K562 (cell line): ENCODE measurements around the gene NT5C1B. TPM values are rescaled to one million over a fixed set of nuclear protein-coding genes. Genes with fewer than 3 reads are reported as not detected.
A peak's percentile ranks its signal among the peaks of the same experiment; 100 is the strongest.

ENCODE experiments used
- ARHGAP35 ChIP-seq: fragments of 450-650 bp; IDR thresholded peaks from 2 replicates; pipeline ENCODE4 v1.6.1; 2018; ENCODE audit not compliant: partially characterized antibody
- ATF3 ChIP-seq, 2 experiments: fragments of 450-650 bp in 1 of 2; sonication (generic) in 1 of 2; formaldehyde crosslinking in 1 of 2; IDR thresholded peaks in 1 of 2; conservative IDR thresholded peaks in 1 of 2; 2 replicates each; pipeline versions ENCODE4 v1.6.1 to v1.8.1; 2016 to 2023; ENCODE audit warnings: mild to moderate bottlenecking in 2 of 2, moderate library complexity in 2 of 2, inconsistent platforms in 1 of 2, missing genetic modification reagents in 1 of 2
- CBFB ChIP-seq: sonication (generic); formaldehyde crosslinking; IDR thresholded peaks from 2 replicates; pipeline ENCODE4 v1.4.0; 2020; ENCODE audit warnings: mild to moderate bottlenecking, missing genetic modification reagents
- E2F3 ChIP-seq: fragments of 250-450 bp; sonication (Bioruptor Pico); IDR thresholded peaks from 2 replicates; pipeline ENCODE4 v1.4.0; 2020; ENCODE audit warnings: mild to moderate bottlenecking
- EWSR1 ChIP-seq: fragments of 450-650 bp; IDR thresholded peaks from 2 replicates; pipeline ENCODE4 v1.6.1; 2018; ENCODE audit warnings: borderline replicate concordance, mild to moderate bottlenecking, low read depth, moderate library complexity; ENCODE audit not compliant: partially characterized antibody
- GTF3C2 ChIP-seq: IDR thresholded peaks from 3 replicates; pipeline ENCODE4 v1.6.1; 2011; ENCODE audit warnings: borderline replicate concordance, mild to moderate bottlenecking, moderate library complexity; ENCODE audit not compliant: insufficient read length; ENCODE audit errors: extremely low read depth
- HDAC2 ChIP-seq: fragments of 450-650 bp; IDR thresholded peaks from 2 replicates; pipeline ENCODE4 v1.6.1; 2016; ENCODE audit warnings: mild to moderate bottlenecking
- MTA3 ChIP-seq: fragments of 450-650 bp; formaldehyde crosslinking; IDR thresholded peaks from 2 replicates; pipeline ENCODE4 v1.6.1; 2017; ENCODE audit warnings: mild to moderate bottlenecking, borderline replicate concordance
- NFIC ChIP-seq: fragments of 450-650 bp; IDR thresholded peaks from 2 replicates; pipeline ENCODE4 v1.6.1; 2017; ENCODE audit warnings: mild to moderate bottlenecking, inconsistent platforms
- PRPF4 ChIP-seq: fragments of 200-400 bp; formaldehyde crosslinking; IDR thresholded peaks from one replicate; pipeline ENCODE4 v1.6.1; 2017; ENCODE audit warnings: low read length, low read depth, mild to moderate bottlenecking; ENCODE audit not compliant: insufficient read depth, poor library complexity, severe bottlenecking
- RBM25 ChIP-seq: fragments of 200-400 bp; formaldehyde crosslinking; IDR thresholded peaks from 2 replicates; pipeline ENCODE4 v1.6.1; 2018; ENCODE audit warnings: low read length, low read depth, moderate library complexity; ENCODE audit not compliant: severe bottlenecking
- RFX5 ChIP-seq: IDR thresholded peaks from 2 replicates; pipeline ENCODE4 v1.6.1; 2011; ENCODE audit warnings: low read depth, mild to moderate bottlenecking, improper control_type of control experiment, low read length
- RUNX1 ChIP-seq: sonication (generic); IDR thresholded peaks from 2 replicates; pipeline ENCODE4 v1.6.1; 2016; ENCODE audit warnings: antibody characterized with exemption, low read depth
- SRSF9 ChIP-seq: fragments of 200-400 bp; formaldehyde crosslinking; IDR thresholded peaks from 2 replicates; pipeline ENCODE4 v1.6.1; 2017; ENCODE audit warnings: low read depth, low read length, borderline replicate concordance
- THAP12 ChIP-seq: fragments of 250-450 bp; sonication (Bioruptor Pico); IDR thresholded peaks from 2 replicates; pipeline ENCODE4 v1.9.0; 2021; ENCODE audit warnings: mild to moderate bottlenecking, inconsistent platforms
- ZBTB8A ChIP-seq: fragments of 450-650 bp; IDR thresholded peaks from 2 replicates; pipeline ENCODE4 v1.6.1; 2018; ENCODE audit warnings: mild to moderate bottlenecking, moderate library complexity; ENCODE audit not compliant: partially characterized antibody
- ZNF146 ChIP-seq: IDR thresholded peaks from one replicate; pipeline ENCODE4 v1.6.1; 2018; ENCODE audit warnings: missing compliant biosample characterization; ENCODE audit not compliant: unreplicated experiment
- ZNF175 ChIP-seq: fragments of 200-800 bp; sonication (Bioruptor generic); IDR thresholded peaks from 2 replicates; pipeline ENCODE4 v1.6.1; 2016; ENCODE audit warnings: low read depth, mild to moderate bottlenecking, missing genetic modification characterization, missing compliant biosample characterization
- ZNF24 ChIP-seq: fragments of 450-650 bp; IDR thresholded peaks from 2 replicates; pipeline ENCODE4 v1.6.1; 2016
- ZNF512 ChIP-seq: IDR thresholded peaks from 2 replicates; pipeline ENCODE4 v1.6.1; 2016; ENCODE audit warnings: missing genetic modification characterization, missing compliant biosample characterization
- polyA plus RNA-seq, 8 experiments: library from polyadenylated mRNA; depleted of rRNA in 4 of 8; stranded (reverse) in 5 of 8; unstranded in 3 of 8; fragments of >200 nt; fragmentation: Nextera tagmentation in 2 of 8; fragmentation: Illumina TruSeq in 1 of 8; extraction: Ambion mirVana in 2 of 8; extraction: Trizol in 1 of 8; gene quantifications; 2 replicates each; pipeline versions ENCODE4 v1.2.1 to v1.2.3, GENCODE V29; 2011 to 2014; ENCODE audit warnings: inconsistent platforms in 1 of 8, missing spikeins in 1 of 8
- total RNA-seq, 7 experiments: library from RNA; depleted of rRNA in 6 of 7; stranded (reverse); fragments of >200 nt in 6 of 7; fragmentation: Illumina TruSeq in 2 of 7; extraction: Trizol in 2 of 7; gene quantifications; 2 replicates each; pipeline versions ENCODE4 v1.2.1 to v1.2.3, GENCODE V29; 2011 to 2021; ENCODE audit warnings: low replicate concordance in 1 of 7

The NT5C1B gene
- total and polyA plus RNA-seq, 9 of the 15 experiments (the other 6 are each of a cell fraction or from before 2014, with no cell fraction given), result 0.07 TPM; not detected in 8

GRCh38 chr2:18560031-18560796 is 29.2 kb downstream of the NT5C1B start, which contains the start of gene RDH14 (continued):
- TF ChIP-seq THAP12 (CRISPR knock-in tag) (peak; percentile 63; the same call in 1 of the 2 replicates), ZNF24 (0 out of 2 replicates have a peak, but pooled peaks have one; percentile 15), MTA3 (peak; percentile 57), RFX5 (no peak), ZNF146 (CRISPR knock-in tag) (no peak), ZNF175 (no peak), RBM25 (no peak), HDAC2 (no peak), SRSF9 (no peak), NFIC (no peak), RUNX1 (no peak), ATF3 (IDR thresholded peaks at IDR 0.05) (no peak), ATF3 (CRISPR knock-in tag; conservative IDR thresholded peaks at IDR 0.05) (no peak), EWSR1 (no peak), PRPF4 (no peak), ARHGAP35 (no peak), E2F3 (CRISPR knock-in tag) (0 out of 2 replicates have a peak, but pooled peaks have one; percentile 42), GTF3C2 (no peak), ZNF512 (tag) (no peak), CBFB (CRISPR knock-in tag) (no peak), ZBTB8A (no peak)
